Measurements from ENCODE around the gene KATNB1. TPM values are rescaled to one million over a fixed set of nuclear protein-coding genes. Genes with fewer than 3 reads are reported as not detected.
"Not testable (repeated sequence)": the region's sequence is repeated elsewhere in the genome, so short reads cannot be mapped to it uniquely, and the experiment has no call there.

Gene KATNB1
- total RNA-seq, 4 donors from 2014 or later, result 11.4 to 27.6 (median 26.1) TPM

DNA sequence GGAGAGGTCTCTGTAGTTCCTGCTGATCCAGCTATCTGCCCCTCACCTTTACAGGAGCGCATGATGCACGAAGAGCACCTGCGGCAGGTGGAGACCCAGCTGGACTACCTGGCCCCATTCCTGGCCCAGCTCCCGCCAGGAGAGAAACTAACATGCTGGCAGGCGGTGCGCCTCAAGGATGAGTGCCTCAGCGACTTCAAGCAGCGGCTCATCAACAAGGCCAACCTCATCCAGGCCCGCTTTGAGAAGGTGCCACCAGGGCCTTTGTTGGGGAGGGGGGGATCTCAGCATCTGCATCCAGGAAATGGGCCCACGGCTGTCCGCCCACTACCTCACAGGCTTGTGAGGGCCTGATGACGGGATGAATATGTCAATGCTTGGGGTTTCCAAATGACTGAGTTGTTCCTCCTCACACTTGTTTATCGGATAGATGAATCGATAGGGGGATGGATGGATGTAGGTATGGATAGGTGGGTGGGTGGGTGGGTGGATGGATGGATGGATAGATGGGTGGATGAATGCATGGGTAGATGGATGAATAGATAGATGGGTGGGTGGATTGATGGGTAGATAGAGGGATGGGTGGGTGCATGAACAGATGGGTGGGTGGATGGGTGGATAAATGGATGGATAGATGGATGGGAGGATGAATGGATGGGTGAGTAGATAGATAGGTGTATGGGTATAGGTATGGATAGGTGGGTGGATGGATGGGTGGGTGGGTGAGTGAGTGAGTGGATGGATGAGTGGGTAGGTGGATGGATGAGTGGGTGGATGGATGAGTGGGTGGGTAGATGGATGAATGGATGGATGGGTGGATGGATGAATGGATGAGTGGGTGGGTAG, 7.0 kb upstream of the KATNB1 start:
- WGBS, 2 donors, result 93 to 95% methylated on average over 8 to 11 of the region's 14 CpGs
- TF ChIP-seq, protein P1, sequence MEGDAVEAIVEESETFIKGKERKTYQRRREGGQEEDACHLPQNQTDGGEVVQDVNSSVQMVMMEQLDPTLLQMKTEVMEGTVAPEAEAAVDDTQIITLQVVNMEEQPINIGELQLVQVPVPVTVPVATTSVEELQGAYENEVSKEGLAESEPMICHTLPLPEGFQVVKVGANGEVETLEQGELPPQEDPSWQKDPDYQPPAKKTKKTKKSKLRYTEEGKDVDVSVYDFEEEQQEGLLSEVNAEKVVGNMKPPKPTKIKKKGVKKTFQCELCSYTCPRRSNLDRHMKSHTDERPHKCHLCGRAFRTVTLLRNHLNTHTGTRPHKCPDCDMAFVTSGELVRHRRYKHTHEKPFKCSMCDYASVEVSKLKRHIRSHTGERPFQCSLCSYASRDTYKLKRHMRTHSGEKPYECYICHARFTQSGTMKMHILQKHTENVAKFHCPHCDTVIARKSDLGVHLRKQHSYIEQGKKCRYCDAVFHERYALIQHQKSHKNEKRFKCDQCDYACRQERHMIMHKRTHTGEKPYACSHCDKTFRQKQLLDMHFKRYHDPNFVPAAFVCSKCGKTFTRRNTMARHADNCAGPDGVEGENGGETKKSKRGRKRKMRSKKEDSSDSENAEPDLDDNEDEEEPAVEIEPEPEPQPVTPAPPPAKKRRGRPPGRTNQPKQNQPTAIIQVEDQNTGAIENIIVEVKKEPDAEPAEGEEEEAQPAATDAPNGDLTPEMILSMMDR (IDR thresholded peaks at IDR 0.05), result no peak
- no peak overlapping the region for H3K27ac ChIP-seq
- H3K9me3 ChIP-seq, result no peaks in the 10 kb centered on the region
- intact Hi-C loops (cut with DNase I), result loop anchor here (10.0 kb wide), 1 partner anchor 154 kb away; no protein-coding TSS in a partner anchor
- H3K4me3 ChIP-seq (replicated peaks in 1 of 3), result no peak overlapping the region
- H3K36me3 ChIP-seq, result no peaks in the 10 kb centered on the region
- no peaks in the 10 kb centered on the region for H3K4me1 ChIP-seq
- H3K27me3 ChIP-seq, result no peaks in the 10 kb centered on the region
- no peak for DNase-seq

DNA sequence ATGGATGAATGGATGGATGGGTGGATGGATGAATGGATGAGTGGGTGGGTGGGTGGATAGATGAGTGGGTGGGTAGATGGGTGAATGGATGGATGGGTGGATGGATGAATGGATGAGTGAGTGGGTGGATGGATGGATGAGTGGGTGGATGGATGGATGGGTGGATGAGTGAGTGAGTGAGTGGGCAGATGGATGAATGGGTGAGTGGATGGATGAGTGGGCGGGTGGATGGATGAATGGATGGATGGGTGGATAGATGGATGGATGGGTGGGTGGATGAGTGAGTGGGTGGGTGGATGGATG, 6.4 kb upstream of the KATNB1 start:
- intact Hi-C loops (cut with DNase I), result loop anchor here (10.0 kb wide), 1 partner anchor 154 kb away; no protein-coding TSS in a partner anchor
- H3K4me3 ChIP-seq (replicated peaks in 1 of 3), result no peak overlapping the region
- no peak for TF ChIP-seq POLR2A (IDR thresholded peaks at IDR 0.05)
- TF ChIP-seq, protein P1 (IDR thresholded peaks at IDR 0.05), result no peak
- no peaks in the 10 kb centered on the region for H3K4me1 ChIP-seq
- H3K9me3 ChIP-seq, result no peaks in the 10 kb centered on the region
- no peaks in the 10 kb centered on the region for H3K27me3 ChIP-seq
- no peaks in the 10 kb centered on the region for H3K36me3 ChIP-seq
- WGBS, 2 donors, result 92 to 93% methylated on average over 1 of the region's 1 CpG
- no peak for DNase-seq
- H3K27ac ChIP-seq, result no peak overlapping the region

DNA sequence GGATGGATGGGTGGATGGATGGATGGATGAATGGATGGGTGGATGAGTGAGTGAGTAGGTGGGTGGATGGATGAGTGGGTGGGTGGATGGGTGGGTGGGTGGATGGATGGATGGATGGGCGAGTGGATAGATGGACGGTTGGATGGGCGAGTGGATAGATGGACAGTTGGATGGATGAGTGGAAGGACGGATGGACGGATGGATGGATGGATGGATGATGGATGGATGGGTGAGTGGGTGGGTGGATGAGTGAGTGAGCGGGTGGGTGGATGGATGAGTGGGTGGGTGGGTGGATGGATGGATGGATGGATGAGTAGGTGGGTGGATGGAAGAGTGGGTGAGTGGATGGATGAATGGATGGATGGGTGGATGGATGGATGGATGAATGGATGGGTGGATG, 5.7 kb upstream of the KATNB1 start:
- 93 to 95% methylated on average over 6 of the region's 6 CpGs for WGBS, 2 donors
- not testable (repeated sequence) for H3K36me3 ChIP-seq; H3K27me3 ChIP-seq; H3K4me1 ChIP-seq; DNase-seq; H3K4me3 ChIP-seq (replicated peaks in 1 of 3); H3K27ac ChIP-seq; H3K9me3 ChIP-seq
- intact Hi-C loops (cut with DNase I), result loop anchor here (10.0 kb wide), 1 partner anchor 155 kb away; no protein-coding TSS in a partner anchor

DNA sequence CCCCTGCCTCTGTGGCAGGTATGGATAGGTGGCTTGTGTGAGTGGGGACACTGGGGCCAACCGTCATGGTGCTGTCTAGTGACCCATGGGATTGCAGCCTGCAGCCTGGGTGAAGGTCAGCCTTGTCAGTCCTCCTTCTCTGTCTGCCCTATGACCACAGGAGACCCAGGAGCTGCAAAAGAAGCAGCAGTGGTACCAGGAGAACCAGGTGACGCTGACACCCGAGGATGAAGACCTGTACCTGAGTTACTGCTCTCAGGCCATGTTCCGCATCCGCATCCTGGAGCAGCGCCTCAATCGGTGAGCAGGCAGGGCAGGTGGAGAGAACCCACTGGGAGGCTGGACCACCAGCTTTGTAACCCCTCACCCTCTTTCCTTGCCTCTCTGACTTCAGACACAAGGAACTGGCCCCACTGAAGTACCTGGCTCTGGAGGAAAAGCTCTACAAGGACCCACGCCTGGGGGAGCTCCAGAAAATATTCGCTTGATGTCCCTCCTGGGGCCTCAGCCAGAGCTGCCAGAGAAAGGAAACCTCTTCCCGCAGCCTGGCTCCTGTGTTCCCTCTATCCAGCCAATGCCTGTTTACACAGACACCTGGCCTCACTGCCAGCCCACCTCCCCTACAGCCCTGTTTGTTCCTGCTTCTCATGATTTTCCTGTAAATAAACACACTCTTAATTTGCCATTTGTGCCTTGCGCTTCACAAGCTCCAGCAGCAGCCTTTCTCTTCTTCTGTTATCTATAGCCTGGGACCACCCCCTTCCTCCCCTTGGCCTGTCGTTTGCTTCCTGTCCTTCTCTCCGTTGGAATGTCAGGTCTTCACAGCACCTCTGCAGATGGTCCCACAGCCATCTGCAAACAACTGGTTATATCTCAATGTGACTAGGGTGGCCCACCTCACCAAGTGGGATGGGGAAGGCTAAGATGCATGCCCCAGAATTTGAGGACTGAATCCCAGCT, 4.5 kb upstream of the KATNB1 start:
- Histone ChIP-seq H3K9me3 (no peaks in the 10 kb centered on the region), H3K4me1 (peaks cover 7 to 8% of the 10 kb centered on the region in 2 donors), H3K27me3 (no peaks in the 10 kb centered on the region), H3K36me3 (no peaks in the 10 kb centered on the region), H3K4me3 (replicated peaks in 1 of 3) (no peak overlapping the region), H3K27ac (no peak overlapping the region)
- TF ChIP-seq POLR2A (IDR thresholded peaks at IDR 0.05), result no peak
- TF ChIP-seq, protein P1 (IDR thresholded peaks at IDR 0.05), result no peak
- 61 to 66% methylated on average over 13 of the region's 13 CpGs for WGBS, 2 donors
- DNase-seq, result no peak
- intact Hi-C loops (cut with DNase I), result no loop called here

DNA sequence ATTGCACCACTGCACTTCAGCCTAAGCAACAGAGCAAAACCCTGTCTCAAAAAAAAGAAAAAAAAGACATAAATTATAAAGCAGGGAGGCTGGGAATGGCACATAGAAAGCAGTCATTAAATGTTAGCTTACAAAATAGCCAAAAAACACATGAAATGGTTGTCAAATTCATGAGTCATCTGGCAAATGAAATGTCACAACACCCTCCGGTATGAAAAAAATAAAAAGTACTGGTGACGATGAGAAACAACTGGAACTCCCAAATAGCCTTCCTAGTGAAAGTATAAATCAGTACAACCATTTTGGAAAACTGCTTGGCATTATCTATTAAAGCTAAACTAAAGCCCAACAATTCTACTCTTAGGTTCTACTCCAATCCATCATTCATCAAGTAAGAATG, 3.5 kb upstream of the KATNB1 start:
- no peak overlapping the region for H3K27ac ChIP-seq
- H3K36me3 ChIP-seq, result no peaks in the 10 kb centered on the region
- no peaks in the 10 kb centered on the region for H3K27me3 ChIP-seq
- H3K4me1 ChIP-seq, result peaks cover 16 to 18% of the 10 kb centered on the region in 2 donors
- WGBS, 2 donors, result 65 to 75% methylated on average over 2 of the region's 2 CpGs
- intact Hi-C loops (cut with DNase I), result no loop called here
- no peak for DNase-seq
- no peak for TF ChIP-seq POLR2A (IDR thresholded peaks at IDR 0.05)
- TF ChIP-seq, protein P1 (IDR thresholded peaks at IDR 0.05), result no peak
- H3K4me3 ChIP-seq (replicated peaks in 1 of 3), result no peak overlapping the region
- no peaks in the 10 kb centered on the region for H3K9me3 ChIP-seq

Measured in thyroid gland (tissue), 4 donors.